ENCODE measurements around the gene NCKAP5L. TPM values are rescaled to one million over a fixed set of nuclear protein-coding genes. Genes with fewer than 3 reads are reported as not detected.

Gene NCKAP5L
- 6.8 to 10.4 TPM (median 9.8 TPM) in 5 replicates for total RNA-seq (2022; extraction: Qiagen RNA extraction)

DNA sequence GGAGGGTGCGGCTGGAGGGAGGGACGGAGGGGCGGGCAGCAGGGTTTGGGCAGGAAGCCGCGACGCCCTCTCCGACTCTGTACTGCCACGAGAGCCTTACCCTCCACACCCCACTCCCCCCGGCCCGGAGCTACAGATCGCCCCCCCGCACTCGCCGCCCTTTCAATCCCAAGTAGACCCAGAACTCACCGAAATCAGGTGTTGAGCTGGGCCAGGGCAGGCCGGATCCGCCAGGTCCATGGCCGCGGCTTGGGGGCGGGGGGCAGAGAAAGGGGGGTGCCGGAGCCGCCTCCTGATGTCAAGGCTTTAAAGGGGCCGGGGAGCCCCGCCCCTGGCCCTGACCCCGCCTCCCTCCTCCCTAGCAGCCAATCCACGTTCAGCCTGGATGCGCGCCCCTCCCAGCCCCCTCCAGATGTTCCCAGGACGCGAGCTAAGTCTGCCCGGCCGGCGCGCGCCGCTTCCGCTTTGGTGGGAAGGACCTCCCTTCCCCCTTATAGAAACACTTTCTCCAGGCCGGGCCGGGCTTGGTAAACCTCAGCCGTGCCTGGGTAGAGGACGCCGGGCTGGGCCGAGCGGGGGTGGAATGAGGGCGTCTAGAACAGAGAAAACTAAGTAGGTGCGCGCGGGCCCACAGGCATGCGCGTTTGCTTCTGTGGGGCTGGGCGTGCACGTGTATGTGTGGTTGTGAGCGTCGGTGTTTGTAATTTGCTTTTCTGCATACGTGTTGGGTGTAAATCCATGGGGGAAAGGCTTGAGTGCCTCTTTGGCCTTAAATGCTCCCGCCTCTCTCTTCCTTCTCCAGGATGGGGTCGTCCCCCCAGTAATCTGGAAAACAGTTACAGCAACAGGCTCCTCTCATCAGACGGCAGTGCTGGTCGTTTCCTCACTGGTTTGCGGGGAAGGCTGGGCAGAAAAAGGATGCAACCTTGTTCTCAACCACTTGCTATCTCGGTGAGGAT, at the start of gene NCKAP5L:
Gene NCKAP5L (minus strand): TSS at position 281 of the 959 bp plus-strand sequence. CDS start 24,369 bp downstream, outside the sequence.

GRCh38 chr12:49842519-49843352, 14.5 kb upstream of the NCKAP5L start, which contains the start of gene BCDIN3D:
Gene BCDIN3D (minus strand): TSS chr12:49843106. CDS start chr12:49843087, 19 bp downstream.

Other genes with a start within 250 kb of the NCKAP5L start
- gene FAM186B, start 222.8 kb downstream of the NCKAP5L start, total RNA-seq (2022; extraction: Qiagen RNA extraction): 0.07 to 0.16 TPM (median 0.12 TPM) in 4 of 5 replicates, not detected in the other
- gene PRPF40B, start 204.9 kb downstream of the NCKAP5L start, total RNA-seq (2022; extraction: Qiagen RNA extraction): 4.2 to 6.7 TPM (median 6.2 TPM) in 5 replicates
- gene FMNL3, start 121.0 kb downstream of the NCKAP5L start, total RNA-seq (2022; extraction: Qiagen RNA extraction): 1.3 to 2.5 TPM (median 2.0 TPM) in 5 replicates
- gene TMBIM6, start 86.9 kb downstream of the NCKAP5L start, total RNA-seq (2022; extraction: Qiagen RNA extraction): 389 to 531 TPM (median 511 TPM) in 5 replicates
- gene BCDIN3D, start 14.7 kb upstream of the NCKAP5L start, total RNA-seq (2022; extraction: Qiagen RNA extraction): 3.9 to 4.4 TPM (median 4.2 TPM) in 5 replicates
- not detected in 5 replicates for gene FAIM2, start 75.5 kb upstream of the NCKAP5L start, total RNA-seq (2022; extraction: Qiagen RNA extraction)
- gene AQP2, start 122.3 kb upstream of the NCKAP5L start, total RNA-seq (2022; extraction: Qiagen RNA extraction): not detected in 5 replicates
- gene AQP5, start 133.5 kb upstream of the NCKAP5L start, total RNA-seq (2022; extraction: Qiagen RNA extraction): not detected in 5 replicates
- 0.02 to 0.07 TPM (median 0.04 TPM) in 3 of 5 replicates, not detected in the others for gene AQP6, start 144.5 kb upstream of the NCKAP5L start, total RNA-seq (2022; extraction: Qiagen RNA extraction)
- gene RACGAP1, start 197.1 kb upstream of the NCKAP5L start, total RNA-seq (2022; extraction: Qiagen RNA extraction): 73.6 to 87.2 TPM (median 78.7 TPM) in 5 replicates
- gene ASIC1, start 229.2 kb upstream of the NCKAP5L start, total RNA-seq (2022; extraction: Qiagen RNA extraction): 4.2 to 6.0 TPM (median 5.9 TPM) in 5 replicates